Activated CD8-positive, alpha-beta T cell treated with anti-CD3 and anti-CD28 coated beads, Interleukin-2, amount 10 ng/mL, durations not matched to agents 7 days and 5 days (primary cell): ENCODE results near the gene OR4X2. TPM values are rescaled to one million over a fixed set of nuclear protein-coding genes. Genes with fewer than 3 reads are reported as not detected.
"Not testable (repeated sequence)": the region's sequence is repeated elsewhere in the genome, so short reads cannot be mapped to it uniquely, and the experiment has no call there.

Experiments used
- ATAC-seq: fragments of 150-1000 bp; cut with Tn5 transposase; one replicate; pipeline ENCODE4 v1.10.0; 2021; ENCODE audit warnings: moderate library complexity
- CTCF ChIA-PET: fragments of 350-600 bp; sonication (Branson Sonifier 250); formaldehyde crosslinking; loops from one replicate; lab custom pipeline; 2021; ENCODE audit warnings: antibody characterized with exemption; lab: Charles Lee
- POLR2A ChIA-PET: fragments of 350-600 bp; sonication (Branson Sonifier 250); formaldehyde crosslinking; loops from one replicate; lab custom pipeline; 2021; ENCODE audit warnings: antibody characterized with exemption; lab: Charles Lee
- DNase-seq: peaks from one replicate; pipeline ENCODE4 v3.0.0-alpha.2; 2020
- H3K27ac Mint-ChIP-seq: one replicate; pipeline ENCODE4 v1.8.0; 2021; ENCODE audit warnings: mild to moderate bottlenecking, mixed read lengths
- H3K27me3 Mint-ChIP-seq: one replicate; pipeline ENCODE4 v1.8.0; 2021; ENCODE audit warnings: low read depth, mixed read lengths
- H3K36me3 Mint-ChIP-seq: one replicate; pipeline ENCODE4 v1.8.0; 2021; ENCODE audit warnings: low read depth, mixed read lengths
- H3K4me1 Mint-ChIP-seq: one replicate; pipeline ENCODE4 v1.8.0; 2021; ENCODE audit warnings: low read depth, mixed read lengths
- H3K4me3 Mint-ChIP-seq: one replicate; pipeline ENCODE4 v1.8.0; 2021; ENCODE audit warnings: mild to moderate bottlenecking, mixed read lengths
- H3K9me3 Mint-ChIP-seq: one replicate; pipeline ENCODE4 v1.8.0; 2022; ENCODE audit warnings: mixed read lengths; ENCODE audit not compliant: insufficient read depth
- total RNA-seq, 2 experiments: library from RNA; stranded (reverse); gene quantifications; one replicate each; pipeline ENCODE4 v1.2.3, GENCODE V29; 2021

Gene OR4X2, protein sequence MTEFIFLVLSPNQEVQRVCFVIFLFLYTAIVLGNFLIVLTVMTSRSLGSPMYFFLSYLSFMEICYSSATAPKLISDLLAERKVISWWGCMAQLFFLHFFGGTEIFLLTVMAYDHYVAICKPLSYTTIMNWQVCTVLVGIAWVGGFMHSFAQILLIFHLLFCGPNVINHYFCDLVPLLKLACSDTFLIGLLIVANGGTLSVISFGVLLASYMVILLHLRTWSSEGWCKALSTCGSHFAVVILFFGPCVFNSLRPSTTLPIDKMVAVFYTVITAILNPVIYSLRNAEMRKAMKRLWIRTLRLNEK
- total RNA-seq = not detected

- Mint-ChIP-seq H3K9me3 (peaks cover 4% of the 10 kb centered on the region), H3K27me3 (peaks cover 2% of the 10 kb centered on the region), H3K27ac (no peak within 1 kb of the TSS), H3K4me3 (no peak within 1 kb of the TSS), H3K4me1 (no peaks in the 10 kb centered on the region), H3K36me3 (no peaks in the 10 kb centered on the region)
- ChIA-PET POLR2A (no interaction called here), CTCF (no interaction called here)
- DNase-seq = no peak
- ATAC-seq = no peak
Observed at GRCh38 chr11:48244804-48245203, at the start of gene OR4X2. Gene OR4X2, plus strand, starts transcription at chr11:48245104. Its CDS starts 0 bp downstream, at chr11:48245104.

DNA sequence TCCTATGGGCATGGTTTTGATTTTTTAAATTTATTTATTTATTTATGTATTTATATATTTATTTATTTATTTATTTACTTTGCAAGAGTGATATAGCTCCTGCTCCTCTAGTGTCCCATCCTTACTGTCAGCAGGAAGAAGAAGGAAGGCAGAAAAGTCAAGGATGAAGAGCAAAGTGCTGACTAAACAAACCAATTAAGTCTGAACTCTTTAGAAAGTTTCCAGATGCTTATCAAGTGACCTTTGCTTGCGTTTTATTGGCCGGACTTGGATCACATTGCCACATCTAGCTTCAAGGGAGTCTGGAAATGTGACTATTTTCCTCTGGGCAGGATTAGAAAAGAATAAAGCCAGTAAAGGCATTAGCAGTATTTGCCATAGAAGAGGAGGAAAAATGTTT, 37.0 kb upstream of the OR4X2 start:
- Mint-ChIP-seq H3K4me3 (no peak overlapping the region), H3K27me3 (peaks cover 18% of the 10 kb centered on the region), H3K9me3 (no peaks in the 10 kb centered on the region), H3K27ac (no peak overlapping the region), H3K4me1 (no peaks in the 10 kb centered on the region), H3K36me3 (no peaks in the 10 kb centered on the region)
- CTCF ChIA-PET = no interaction called here
- DNase-seq (no peak), ATAC-seq (no peak)
- POLR2A ChIA-PET = no interaction called here

DNA sequence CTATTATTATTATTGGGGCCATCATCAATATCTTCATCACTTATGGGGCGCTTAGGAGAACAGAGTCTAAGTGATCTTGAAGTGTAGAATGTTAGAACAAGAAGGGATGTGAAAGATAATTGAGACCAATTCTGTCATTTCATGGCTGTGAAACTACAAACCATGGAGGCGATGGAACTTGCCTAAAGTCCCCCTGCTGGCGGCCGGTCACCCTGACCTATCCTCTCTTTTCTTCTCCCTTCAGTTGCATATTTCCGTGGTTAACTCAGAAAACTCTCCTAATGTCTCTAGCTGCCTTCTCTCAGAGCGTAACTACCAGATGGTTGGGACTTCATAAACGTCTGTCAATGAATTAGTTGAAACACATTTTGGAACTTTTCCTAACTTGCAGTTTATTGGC, 34.9 kb upstream of the OR4X2 start:
- Mint-ChIP-seq H3K36me3 (no peaks in the 10 kb centered on the region), H3K4me1 (no peaks in the 10 kb centered on the region), H3K4me3 (no peak overlapping the region), H3K9me3 (no peaks in the 10 kb centered on the region), H3K27ac (no peak overlapping the region), H3K27me3 (peaks cover 11% of the 10 kb centered on the region)
- CTCF ChIA-PET = no interaction called here
- ATAC-seq = no peak
- peak; percentile 22 for DNase-seq
- POLR2A ChIA-PET = no interaction called here

GRCh38 chr11:48216510-48216909, 28.4 kb upstream of the OR4X2 start, which contains the start of gene OR4B1:
Gene OR4B1, plus strand, starts transcription at chr11:48216810. Its CDS starts 0 bp downstream, at chr11:48216810.
- Mint-ChIP-seq H3K36me3 (no peaks in the 10 kb centered on the region), H3K9me3 (no peaks in the 10 kb centered on the region), H3K4me3 (no peak within 1 kb of the TSS), H3K27ac (no peak within 1 kb of the TSS), H3K27me3 (peaks cover 2% of the 10 kb centered on the region), H3K4me1 (no peaks in the 10 kb centered on the region)
- ATAC-seq (no peak), DNase-seq (no peak)
- CTCF ChIA-PET = no interaction called here
- POLR2A ChIA-PET = no interaction called here

GRCh38 chr11:48228761-48229160, 16.1 kb upstream of the OR4X2 start:
- H3K27ac Mint-ChIP-seq = no peak overlapping the region

DNA sequence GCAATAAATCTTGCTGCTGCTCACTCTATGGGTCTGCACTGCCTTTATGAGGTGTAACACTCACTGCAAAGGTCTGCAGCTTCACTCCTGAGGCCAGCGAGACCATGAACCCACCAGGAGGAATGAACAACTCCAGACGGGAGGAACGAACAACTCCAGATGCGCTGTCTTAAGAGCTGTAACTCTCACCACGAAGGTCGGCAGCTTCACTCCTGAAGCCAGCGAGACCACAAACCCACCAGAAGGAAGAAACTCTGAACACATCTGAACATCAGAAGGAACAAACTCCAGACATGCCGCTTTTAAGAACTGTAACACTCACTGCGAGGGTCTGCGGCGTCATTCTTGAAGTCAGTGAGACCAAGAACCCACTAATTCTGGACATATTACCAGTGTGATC, 14.8 kb upstream of the OR4X2 start:
- POLR2A ChIA-PET, ATAC-seq, H3K36me3 Mint-ChIP-seq, H3K27ac Mint-ChIP-seq, H3K27me3 Mint-ChIP-seq, H3K4me3 Mint-ChIP-seq, H3K9me3 Mint-ChIP-seq, DNase-seq, CTCF ChIA-PET, H3K4me1 Mint-ChIP-seq: not testable (repeated sequence)

More at GRCh38 chr11:48228761-48229160, 16.1 kb upstream of the OR4X2 start:
- ChIA-PET POLR2A (no interaction called here), CTCF (no interaction called here)
- no peak overlapping the region for H3K4me3 Mint-ChIP-seq
- DNase-seq (no peak), ATAC-seq (no peak)
- H3K36me3 Mint-ChIP-seq = no peaks in the 10 kb centered on the region
- H3K4me1 Mint-ChIP-seq = no peaks in the 10 kb centered on the region
- no peaks in the 10 kb centered on the region for H3K9me3 Mint-ChIP-seq
- no peaks in the 10 kb centered on the region for H3K27me3 Mint-ChIP-seq

- ChIA-PET CTCF (no interaction called here), POLR2A (no interaction called here)
- Mint-ChIP-seq H3K27ac (no peak overlapping the region), H3K4me3 (no peak overlapping the region), H3K4me1 (no peaks in the 10 kb centered on the region), H3K9me3 (no peaks in the 10 kb centered on the region), H3K27me3 (peaks cover 7% of the 10 kb centered on the region), H3K36me3 (no peaks in the 10 kb centered on the region)
- ATAC-seq (no peak), DNase-seq (no peak)
Observed at GRCh38 chr11:48237727-48238126, 7.2 kb upstream of the OR4X2 start.

DNA sequence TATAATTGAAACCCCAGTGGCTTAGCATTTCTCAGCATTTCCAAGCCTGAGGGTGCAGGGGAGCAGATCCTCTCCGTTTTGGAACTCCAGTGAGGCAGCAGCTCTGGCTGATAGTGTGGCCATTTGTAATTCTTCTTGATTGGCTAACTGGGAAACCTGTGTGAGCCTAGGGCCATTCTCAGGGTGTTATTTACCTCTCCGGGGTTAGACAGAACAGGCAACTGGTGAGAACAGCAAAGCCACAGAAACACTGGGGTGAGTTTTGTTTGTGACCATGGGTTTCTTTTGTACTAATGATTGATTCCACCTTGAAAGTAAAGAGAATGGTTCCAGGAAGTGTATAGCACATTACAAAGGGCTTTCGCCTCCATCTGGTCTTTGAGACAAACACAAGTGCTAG, 2.4 kb upstream of the OR4X2 start:
- no peaks in the 10 kb centered on the region for H3K4me1 Mint-ChIP-seq

GRCh38 chr11:48248902-48249301, 4.0 kb downstream of the OR4X2 start:
- peaks cover 4% of the 10 kb centered on the region for H3K9me3 Mint-ChIP-seq
- ATAC-seq = no peak
- peaks cover 15% of the 10 kb centered on the region for H3K27me3 Mint-ChIP-seq
- DNase-seq = no peak
- H3K4me3 Mint-ChIP-seq = no peak overlapping the region
- no peaks in the 10 kb centered on the region for H3K4me1 Mint-ChIP-seq
- POLR2A ChIA-PET = no interaction called here
- H3K36me3 Mint-ChIP-seq = no peaks in the 10 kb centered on the region
- CTCF ChIA-PET = no interaction called here
- no peak overlapping the region for H3K27ac Mint-ChIP-seq

More for the DNA sequence above, 2.4 kb upstream of the OR4X2 start:
- H3K36me3 Mint-ChIP-seq = no peaks in the 10 kb centered on the region
- ChIA-PET CTCF (no interaction called here), POLR2A (no interaction called here)
- no peak overlapping the region for H3K4me3 Mint-ChIP-seq
- H3K9me3 Mint-ChIP-seq = no peaks in the 10 kb centered on the region
- H3K27ac Mint-ChIP-seq = no peak overlapping the region
- no peak for ATAC-seq
- peaks cover 5% of the 10 kb centered on the region for H3K27me3 Mint-ChIP-seq
- DNase-seq = no peak

- POLR2A ChIA-PET = no interaction called here
- no peaks in the 10 kb centered on the region for H3K36me3 Mint-ChIP-seq
- no peak for ATAC-seq
- H3K4me3 Mint-ChIP-seq = no peak overlapping the region
- no peaks in the 10 kb centered on the region for H3K4me1 Mint-ChIP-seq
- H3K27ac Mint-ChIP-seq = no peak overlapping the region
- H3K9me3 Mint-ChIP-seq = no peaks in the 10 kb centered on the region
- no peak for DNase-seq
- CTCF ChIA-PET = no interaction called here
- no peaks in the 10 kb centered on the region for H3K27me3 Mint-ChIP-seq
Observed at GRCh38 chr11:48261600-48261999, 16.7 kb downstream of the OR4X2 start.

GRCh38 chr11:48263423-48263911, 18.6 kb downstream of the OR4X2 start, which contains the start of gene OR4X1:
Gene OR4X1, plus strand, starts transcription at chr11:48263861. Its CDS starts 0 bp downstream, at chr11:48263861.
- DNase-seq (no peak), ATAC-seq (no peak)
- POLR2A ChIA-PET = no interaction called here
- Mint-ChIP-seq H3K27me3 (no peaks in the 10 kb centered on the region), H3K36me3 (no peaks in the 10 kb centered on the region), H3K4me3 (no peak within 1 kb of the TSS), H3K9me3 (no peaks in the 10 kb centered on the region), H3K4me1 (no peaks in the 10 kb centered on the region), H3K27ac (no peak within 1 kb of the TSS)
- CTCF ChIA-PET = interaction anchor here (1.4 kb wide), 1 partner anchor 45 kb away, joined by 3 read pairs; no protein-coding TSS in a partner anchor

DNA sequence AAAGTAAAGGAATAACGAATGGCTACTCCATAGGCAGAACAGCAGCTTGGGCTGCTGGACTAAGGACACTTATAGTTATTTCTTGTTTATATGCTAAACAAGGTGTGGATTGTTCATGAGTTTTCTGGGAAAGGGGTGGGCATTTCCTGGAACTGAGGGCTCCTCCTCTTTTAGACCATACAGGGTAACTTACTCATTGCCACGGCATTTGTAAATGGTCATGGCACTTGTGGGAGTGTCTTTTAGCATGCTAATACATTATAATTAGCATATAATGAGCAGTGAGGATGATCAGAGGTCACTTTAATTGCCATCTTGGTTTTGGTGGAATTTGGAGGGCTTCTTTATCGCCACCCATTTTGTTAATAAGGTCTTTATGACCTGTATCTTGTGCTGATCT, 25.7 kb downstream of the OR4X2 start:
- ChIA-PET CTCF (no interaction called here), POLR2A (no interaction called here)
- Mint-ChIP-seq H3K4me1 (no peaks in the 10 kb centered on the region), H3K27me3 (peaks cover 2% of the 10 kb centered on the region), H3K27ac (no peak overlapping the region), H3K36me3 (no peaks in the 10 kb centered on the region), H3K9me3 (no peaks in the 10 kb centered on the region), H3K4me3 (no peak overlapping the region)
- ATAC-seq (no peak), DNase-seq (no peak)
